Chondrocyte (in vitro differentiated cells): ENCODE measurements around the gene CSNK1A1. TPM values are rescaled to one million over a fixed set of nuclear protein-coding genes. Genes with fewer than 3 reads are reported as not detected.

Experiments
- DNase-seq: peaks from one replicate; pipeline ENCODE4 v3.0.0; 2021; ENCODE audit warnings: mixed read lengths, low spot score
- H3K27ac Mint-ChIP-seq: one replicate; pipeline ENCODE4 v1.8.0; 2021; ENCODE audit warnings: mild to moderate bottlenecking, moderate library complexity, mixed read lengths; ENCODE audit not compliant: unreplicated experiment
- H3K27me3 Mint-ChIP-seq: 2 replicates; pipeline ENCODE4 v1.8.0; 2021; ENCODE audit warnings: low read depth, mixed read lengths
- H3K36me3 Mint-ChIP-seq: 2 replicates; pipeline ENCODE4 v1.8.0; 2021; ENCODE audit warnings: low read depth, mixed read lengths
- H3K4me1 Mint-ChIP-seq: 2 replicates; pipeline ENCODE4 v1.8.0; 2021; ENCODE audit warnings: low read depth, mild to moderate bottlenecking, mixed read lengths
- H3K4me3 Mint-ChIP-seq: one replicate; pipeline ENCODE4 v1.8.0; 2021; ENCODE audit warnings: mild to moderate bottlenecking, moderate library complexity, mixed read lengths; ENCODE audit not compliant: unreplicated experiment
- H3K9me3 Mint-ChIP-seq: 2 replicates; pipeline ENCODE4 v1.8.0; 2021; ENCODE audit warnings: low read depth, mixed read lengths
- CTCF ChIP-seq: fragments of 200-600 bp; sonication (generic); IDR thresholded peaks from 2 replicates; pipeline ENCODE4 v1.5.0; 2021; ENCODE audit warnings: antibody characterized with exemption, mild to moderate bottlenecking, moderate library complexity
- total RNA-seq: library from RNA; stranded (reverse); gene quantifications from 3 replicates; pipeline ENCODE4 v1.2.1, GENCODE V29; 2021

The CSNK1A1 gene
- total RNA-seq, 1 donor from 2014 or later = 214 TPM

GRCh38 chr5:149492781-149493180 lies 58.5 kb downstream of the CSNK1A1 start:
- TF ChIP-seq CTCF = no peak
- Mint-ChIP-seq H3K27me3 (no peaks in the 10 kb centered on the region), H3K4me1 (peaks cover 74% of the 10 kb centered on the region), H3K4me3 (no peak overlapping the region), H3K27ac (no peak overlapping the region), H3K36me3 (peaks cover 9% of the 10 kb centered on the region), H3K9me3 (no peaks in the 10 kb centered on the region)
- no peak for DNase-seq

- DNase-seq = no peak
- peak; percentile 33 for TF ChIP-seq CTCF
- Mint-ChIP-seq H3K4me3 (no peak overlapping the region), H3K27ac (peak overlapping the region; percentile 98), H3K36me3 (peaks cover 8% of the 10 kb centered on the region), H3K4me1 (peaks cover 76% of the 10 kb centered on the region), H3K9me3 (no peaks in the 10 kb centered on the region), H3K27me3 (no peaks in the 10 kb centered on the region)
Observed at GRCh38 chr5:149490599-149491485, 60.4 kb downstream of the CSNK1A1 start.

- no peak for TF ChIP-seq CTCF
- H3K4me3 Mint-ChIP-seq = peak overlapping the region; percentile 32
- DNase-seq = no peak
- H3K27me3 Mint-ChIP-seq = no peaks in the 10 kb centered on the region
- peaks cover 80% of the 10 kb centered on the region for H3K4me1 Mint-ChIP-seq
- H3K9me3 Mint-ChIP-seq = no peaks in the 10 kb centered on the region
- peaks cover 8% of the 10 kb centered on the region for H3K36me3 Mint-ChIP-seq
- H3K27ac Mint-ChIP-seq = peak overlapping the region; percentile 98
Observed at GRCh38 chr5:149489605-149490037, 61.6 kb downstream of the CSNK1A1 start.

GRCh38 chr5:149488645-149489306 lies 62.5 kb downstream of the CSNK1A1 start:
- peaks cover 4% of the 10 kb centered on the region for H3K36me3 Mint-ChIP-seq
- H3K27me3 Mint-ChIP-seq = no peaks in the 10 kb centered on the region
- H3K4me3 Mint-ChIP-seq = no peak overlapping the region
- no peak for DNase-seq
- no peaks in the 10 kb centered on the region for H3K9me3 Mint-ChIP-seq
- TF ChIP-seq CTCF = no peak
- H3K27ac Mint-ChIP-seq = peak overlapping the region; percentile 98
- peaks cover 75% of the 10 kb centered on the region for H3K4me1 Mint-ChIP-seq

GRCh38 chr5:149487672-149488071 lies 63.6 kb downstream of the CSNK1A1 start:
- H3K4me3 Mint-ChIP-seq = no peak overlapping the region
- H3K36me3 Mint-ChIP-seq = no peaks in the 10 kb centered on the region
- H3K27ac Mint-ChIP-seq = peak overlapping the region; percentile 98
- H3K27me3 Mint-ChIP-seq = no peaks in the 10 kb centered on the region
- H3K4me1 Mint-ChIP-seq = peaks cover 69% of the 10 kb centered on the region
- no peak for TF ChIP-seq CTCF
- no peak for DNase-seq
- no peaks in the 10 kb centered on the region for H3K9me3 Mint-ChIP-seq
